A673 (cell line): ENCODE measurements around the gene CLCN4. TPM values are rescaled to one million over a fixed set of nuclear protein-coding genes. Genes with fewer than 3 reads are reported as not detected.

Experiments
- BruUV-seq: library from RNA; stranded (reverse); fragments of 400-500 nt; replicated peaks from 2 replicates; lab custom pipeline; 2021; lab: Mats Ljungman, UMichigan
- CTCF ChIA-PET: fragments of 300-600 bp; sonication (Branson Sonifier 250); formaldehyde crosslinking; loops from one replicate; lab custom pipeline; 2022; ENCODE audit warnings: antibody characterized with exemption; lab: Charles Lee
- POLR2A ChIA-PET: fragments of 300-600 bp; sonication (Branson Sonifier 250); formaldehyde crosslinking; loops from one replicate; lab custom pipeline; 2022; ENCODE audit warnings: antibody characterized with exemption; ENCODE audit not compliant: low non-redundant PET; lab: Charles Lee
- DNase-seq: peaks from one replicate; pipeline ENCODE4 v3.0.0-alpha.2; 2015; ENCODE audit warnings: low spot score
- H3K27ac ChIP-seq: fragments of 200-600 bp; sonication (generic); 2 replicates; pipeline ENCODE4 v1.5.1; 2016; ENCODE audit warnings: mixed run types, low read depth, mild to moderate bottlenecking, mixed read lengths, antibody characterized with exemption, low read length; ENCODE audit not compliant: poor library complexity, severe bottlenecking
- H3K27me3 ChIP-seq: fragments of 200-600 bp; sonication (generic); replicated peaks from 2 replicates; pipeline ENCODE4 v1.6.1; 2017; ENCODE audit warnings: mixed run types, low read depth, mild to moderate bottlenecking, mixed read lengths, antibody characterized with exemption, low read length; ENCODE audit not compliant: insufficient read depth, poor library complexity
- H3K36me3 ChIP-seq: fragments of 200-600 bp; sonication (generic); 2 replicates; pipeline ENCODE4 v1.6.1; 2016; ENCODE audit warnings: mixed run types, mild to moderate bottlenecking, mixed read lengths, antibody characterized with exemption, low read length; ENCODE audit not compliant: insufficient read depth, poor library complexity, severe bottlenecking
- H3K4me1 ChIP-seq: fragments of 200-600 bp; sonication (generic); 2 replicates; pipeline ENCODE4 v1.6.1; 2017; ENCODE audit warnings: mixed run types, mild to moderate bottlenecking, mixed read lengths, antibody characterized with exemption, low read length; ENCODE audit not compliant: insufficient read depth, poor library complexity, severe bottlenecking
- H3K4me3 ChIP-seq: fragments of 200-600 bp; sonication (generic); 2 replicates; pipeline ENCODE4 v1.5.1; 2016; ENCODE audit warnings: low read depth, mixed run types, mild to moderate bottlenecking, mixed read lengths, low read length; ENCODE audit not compliant: poor library complexity, severe bottlenecking
- H3K9me3 ChIP-seq: fragments of 200-600 bp; sonication (generic); 2 replicates; pipeline ENCODE4 v1.6.1; 2016; ENCODE audit warnings: mixed run types, low read depth, mild to moderate bottlenecking, mixed read lengths, antibody characterized with exemption, low read length; ENCODE audit not compliant: poor library complexity, severe bottlenecking
- EZH2 ChIP-seq: fragments of 200-600 bp; sonication (generic); IDR thresholded peaks from 2 replicates; pipeline ENCODE4 v1.6.1; 2017; ENCODE audit warnings: borderline replicate concordance, low read depth, mild to moderate bottlenecking, mixed read lengths, antibody characterized with exemption, low read length; ENCODE audit not compliant: poor library complexity, severe bottlenecking
- intact Hi-C: fragments of 100-400 bp; cut with micrococcal nuclease; formaldehyde crosslinking; loops from one replicate; pipeline ENCODE4 v1.10.0; 2022; ENCODE audit not compliant: unreplicated experiment
- total RNA-seq: library from RNA; stranded (reverse); gene quantifications from 2 replicates; pipeline ENCODE4 v1.2.3, GENCODE V29; 2021
- TF ChIP-seq, protein P1 (sequence below): fragments of 300-800, 200-600 bp; sonication (generic); conservative IDR thresholded peaks from 2 replicates; pipeline ENCODE4 v1.5.1; 2017; ENCODE audit warnings: low read depth, mild to moderate bottlenecking, antibody characterized with exemption, low read length, moderate library complexity, mixed read lengths

Gene CLCN4
- total RNA-seq, 1 experiment from 2014 or later: 1.7 TPM

GRCh38 chrX:10165580-10166247 is 8.9 kb downstream of the CLCN4 start:
- H3K27me3 ChIP-seq: no peaks in the 10 kb centered on the region
- no peaks in the 10 kb centered on the region for H3K9me3 ChIP-seq
- no peaks in the 10 kb centered on the region for H3K36me3 ChIP-seq
- no peak for DNase-seq
- ChIA-PET CTCF (no interaction called here), POLR2A (interaction anchor here (0.5 kb wide), 1 partner anchor 360 kb away, joined by 8 read pairs; no protein-coding TSS in a partner anchor)
- intact Hi-C loops: no loop called here
- BruUV-seq: no TSS peak
- no peak overlapping the region for H3K4me3 ChIP-seq
- no peaks in the 10 kb centered on the region for H3K4me1 ChIP-seq
- no peak overlapping the region for H3K27ac ChIP-seq
- TF ChIP-seq EZH2: no peak
- TF ChIP-seq, protein P1, sequence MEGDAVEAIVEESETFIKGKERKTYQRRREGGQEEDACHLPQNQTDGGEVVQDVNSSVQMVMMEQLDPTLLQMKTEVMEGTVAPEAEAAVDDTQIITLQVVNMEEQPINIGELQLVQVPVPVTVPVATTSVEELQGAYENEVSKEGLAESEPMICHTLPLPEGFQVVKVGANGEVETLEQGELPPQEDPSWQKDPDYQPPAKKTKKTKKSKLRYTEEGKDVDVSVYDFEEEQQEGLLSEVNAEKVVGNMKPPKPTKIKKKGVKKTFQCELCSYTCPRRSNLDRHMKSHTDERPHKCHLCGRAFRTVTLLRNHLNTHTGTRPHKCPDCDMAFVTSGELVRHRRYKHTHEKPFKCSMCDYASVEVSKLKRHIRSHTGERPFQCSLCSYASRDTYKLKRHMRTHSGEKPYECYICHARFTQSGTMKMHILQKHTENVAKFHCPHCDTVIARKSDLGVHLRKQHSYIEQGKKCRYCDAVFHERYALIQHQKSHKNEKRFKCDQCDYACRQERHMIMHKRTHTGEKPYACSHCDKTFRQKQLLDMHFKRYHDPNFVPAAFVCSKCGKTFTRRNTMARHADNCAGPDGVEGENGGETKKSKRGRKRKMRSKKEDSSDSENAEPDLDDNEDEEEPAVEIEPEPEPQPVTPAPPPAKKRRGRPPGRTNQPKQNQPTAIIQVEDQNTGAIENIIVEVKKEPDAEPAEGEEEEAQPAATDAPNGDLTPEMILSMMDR: no peak

DNA sequence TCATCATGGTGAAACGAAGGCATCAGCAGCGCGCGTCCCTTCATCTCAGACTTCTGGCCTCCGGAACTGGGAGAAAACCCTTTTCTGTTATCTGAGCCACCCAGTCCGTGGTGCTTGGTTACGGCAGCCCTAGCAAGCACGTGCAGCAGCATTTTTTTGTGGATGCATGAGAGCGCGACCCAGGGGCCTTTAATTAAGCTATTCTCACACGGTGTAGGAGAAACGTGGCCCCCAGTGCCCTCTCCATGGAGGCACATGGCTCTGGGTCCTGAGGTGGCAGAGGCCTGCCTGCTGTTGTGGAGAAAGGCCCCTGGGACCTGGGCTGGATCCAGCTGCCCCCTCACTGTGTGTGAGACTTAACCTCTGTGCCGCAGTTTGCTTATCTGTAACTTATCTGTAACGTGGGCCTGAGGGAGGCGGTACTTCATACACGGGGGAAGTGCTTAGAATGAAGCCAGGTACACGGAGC is 9.5 kb downstream of the CLCN4 start:
- no peak for TF ChIP-seq EZH2
- TF ChIP-seq, protein P1: no peak
- no peak overlapping the region for H3K27ac ChIP-seq
- intact Hi-C loops: no loop called here

DNA sequence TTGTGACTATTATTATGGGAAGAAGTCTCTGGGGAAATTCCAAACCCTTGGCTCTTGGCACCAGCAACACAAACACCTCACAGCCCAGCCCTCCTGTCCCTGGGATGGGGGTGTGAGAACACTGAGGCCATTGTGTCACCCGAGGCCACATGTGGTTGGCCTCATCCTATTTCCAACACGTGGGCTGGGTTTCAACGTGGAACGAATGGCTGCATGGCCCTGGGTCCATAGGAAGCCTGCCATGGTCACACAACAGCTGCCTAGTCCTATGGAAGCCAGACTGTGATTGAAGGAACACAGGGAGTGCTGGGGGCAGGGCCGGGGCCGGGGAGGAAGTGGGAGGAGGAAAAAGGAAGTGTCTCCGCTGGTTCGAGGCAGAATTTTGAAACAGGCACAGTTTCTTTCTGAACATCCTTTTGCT is 10.0 kb downstream of the CLCN4 start:
- Histone ChIP-seq H3K27me3 (no peaks in the 10 kb centered on the region), H3K36me3 (no peaks in the 10 kb centered on the region), H3K4me3 (no peak overlapping the region), H3K9me3 (no peaks in the 10 kb centered on the region), H3K4me1 (no peaks in the 10 kb centered on the region), H3K27ac (no peak overlapping the region)
- ChIA-PET POLR2A (no interaction called here), CTCF (no interaction called here)
- intact Hi-C loops: no loop called here
- TF ChIP-seq, protein P1: no peak
- no peak for TF ChIP-seq EZH2
- BruUV-seq: no TSS peak
- DNase-seq: no peak

More for the DNA sequence above, 9.5 kb downstream of the CLCN4 start:
- Histone ChIP-seq H3K4me1 (no peaks in the 10 kb centered on the region), H3K27me3 (no peaks in the 10 kb centered on the region), H3K36me3 (no peaks in the 10 kb centered on the region), H3K9me3 (no peaks in the 10 kb centered on the region), H3K4me3 (no peak overlapping the region)
- POLR2A ChIA-PET: no interaction called here
- DNase-seq: no peak
- CTCF ChIA-PET: no interaction called here
- BruUV-seq: no TSS peak
